PFSK-1 (cell line): ENCODE results near the gene GABRA4.

Experiments
- FOXP2 ChIP-seq: optimal IDR thresholded peaks from 2 replicates; pipeline ENCODE3; 2011; ENCODE audit warnings: borderline replicate concordance, control low read depth, inconsistent platforms; ENCODE audit not compliant: insufficient read depth; ENCODE audit errors: extremely low read length, extremely low read depth
- POLR2AphosphoS5 ChIP-seq: IDR thresholded peaks from 2 replicates; pipeline ENCODE4 v1.6.1; 2012; ENCODE audit warnings: low read depth, mild to moderate bottlenecking, control low read depth, low read length, moderate library complexity
- SIN3A ChIP-seq: IDR thresholded peaks from 2 replicates; pipeline ENCODE4 v1.6.1; 2012; ENCODE audit warnings: mild to moderate bottlenecking, low read length, moderate library complexity, borderline replicate concordance; ENCODE audit not compliant: insufficient read depth
- TAF1 ChIP-seq: IDR thresholded peaks from 2 replicates; pipeline ENCODE4 v1.6.1; 2012; ENCODE audit warnings: low read length, control low read depth, borderline replicate concordance; ENCODE audit not compliant: insufficient read depth
- TF ChIP-seq, protein P1 (sequence below), 2 experiments: IDR thresholded peaks; 2 replicates each; pipeline versions ENCODE4 v1.6.1 to v1.8.0; 2011 to 2012; ENCODE audit warnings: low read depth in 2 of 2, low read length in 2 of 2, control low read depth in 1 of 2, inconsistent platforms in 1 of 2, mild to moderate bottlenecking in 1 of 2, moderate library complexity in 1 of 2; ENCODE audit not compliant: insufficient read depth in 1 of 2

GABRA4 gene

DNA sequence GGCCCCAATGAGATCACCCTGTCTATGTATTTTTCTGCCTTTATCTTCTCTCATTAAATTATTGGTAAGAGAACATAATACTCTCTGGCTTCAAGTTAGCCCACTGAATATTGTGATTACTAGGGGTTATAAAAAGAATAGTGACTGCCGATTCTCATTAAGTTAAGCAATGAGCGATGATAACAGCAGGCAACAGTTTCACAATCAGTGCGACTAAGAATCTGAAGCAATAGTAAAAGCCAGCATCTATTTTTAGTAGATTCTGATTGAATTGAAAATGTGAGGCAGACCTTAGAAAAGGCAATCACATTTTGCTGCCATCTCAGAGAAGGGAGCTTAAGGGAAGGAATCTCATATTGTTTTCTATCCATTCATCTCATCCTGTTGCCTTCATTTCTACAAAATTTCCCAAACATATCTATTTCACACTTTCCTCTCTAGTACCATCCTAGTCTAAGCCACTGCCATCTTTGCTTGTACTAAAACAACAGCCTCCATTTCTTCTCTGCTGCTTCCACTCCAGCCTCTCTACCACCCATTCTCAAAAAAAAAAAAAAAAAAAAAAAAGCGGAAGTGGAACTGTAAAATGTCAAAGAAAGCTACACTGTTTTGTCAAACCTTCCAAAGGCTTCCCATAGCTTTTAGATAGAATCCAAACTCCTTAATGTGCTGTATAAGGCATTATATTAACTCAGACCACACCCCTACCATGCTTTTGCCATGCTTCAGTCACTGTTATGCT, 17.4 kb downstream of the GABRA4 start:
- TF ChIP-seq, protein P1, sequence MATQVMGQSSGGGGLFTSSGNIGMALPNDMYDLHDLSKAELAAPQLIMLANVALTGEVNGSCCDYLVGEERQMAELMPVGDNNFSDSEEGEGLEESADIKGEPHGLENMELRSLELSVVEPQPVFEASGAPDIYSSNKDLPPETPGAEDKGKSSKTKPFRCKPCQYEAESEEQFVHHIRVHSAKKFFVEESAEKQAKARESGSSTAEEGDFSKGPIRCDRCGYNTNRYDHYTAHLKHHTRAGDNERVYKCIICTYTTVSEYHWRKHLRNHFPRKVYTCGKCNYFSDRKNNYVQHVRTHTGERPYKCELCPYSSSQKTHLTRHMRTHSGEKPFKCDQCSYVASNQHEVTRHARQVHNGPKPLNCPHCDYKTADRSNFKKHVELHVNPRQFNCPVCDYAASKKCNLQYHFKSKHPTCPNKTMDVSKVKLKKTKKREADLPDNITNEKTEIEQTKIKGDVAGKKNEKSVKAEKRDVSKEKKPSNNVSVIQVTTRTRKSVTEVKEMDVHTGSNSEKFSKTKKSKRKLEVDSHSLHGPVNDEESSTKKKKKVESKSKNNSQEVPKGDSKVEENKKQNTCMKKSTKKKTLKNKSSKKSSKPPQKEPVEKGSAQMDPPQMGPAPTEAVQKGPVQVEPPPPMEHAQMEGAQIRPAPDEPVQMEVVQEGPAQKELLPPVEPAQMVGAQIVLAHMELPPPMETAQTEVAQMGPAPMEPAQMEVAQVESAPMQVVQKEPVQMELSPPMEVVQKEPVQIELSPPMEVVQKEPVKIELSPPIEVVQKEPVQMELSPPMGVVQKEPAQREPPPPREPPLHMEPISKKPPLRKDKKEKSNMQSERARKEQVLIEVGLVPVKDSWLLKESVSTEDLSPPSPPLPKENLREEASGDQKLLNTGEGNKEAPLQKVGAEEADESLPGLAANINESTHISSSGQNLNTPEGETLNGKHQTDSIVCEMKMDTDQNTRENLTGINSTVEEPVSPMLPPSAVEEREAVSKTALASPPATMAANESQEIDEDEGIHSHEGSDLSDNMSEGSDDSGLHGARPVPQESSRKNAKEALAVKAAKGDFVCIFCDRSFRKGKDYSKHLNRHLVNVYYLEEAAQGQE (IDR thresholded peaks at IDR 0.05; ENCODE audit: insufficient read depth in 1 of 2, low read depth in 2 of 2, low read length in 2 of 2): no peak
- TF ChIP-seq TAF1 (no peak), POLR2AphosphoS5 (no peak), FOXP2 (no peak), SIN3A (no peak)

DNA sequence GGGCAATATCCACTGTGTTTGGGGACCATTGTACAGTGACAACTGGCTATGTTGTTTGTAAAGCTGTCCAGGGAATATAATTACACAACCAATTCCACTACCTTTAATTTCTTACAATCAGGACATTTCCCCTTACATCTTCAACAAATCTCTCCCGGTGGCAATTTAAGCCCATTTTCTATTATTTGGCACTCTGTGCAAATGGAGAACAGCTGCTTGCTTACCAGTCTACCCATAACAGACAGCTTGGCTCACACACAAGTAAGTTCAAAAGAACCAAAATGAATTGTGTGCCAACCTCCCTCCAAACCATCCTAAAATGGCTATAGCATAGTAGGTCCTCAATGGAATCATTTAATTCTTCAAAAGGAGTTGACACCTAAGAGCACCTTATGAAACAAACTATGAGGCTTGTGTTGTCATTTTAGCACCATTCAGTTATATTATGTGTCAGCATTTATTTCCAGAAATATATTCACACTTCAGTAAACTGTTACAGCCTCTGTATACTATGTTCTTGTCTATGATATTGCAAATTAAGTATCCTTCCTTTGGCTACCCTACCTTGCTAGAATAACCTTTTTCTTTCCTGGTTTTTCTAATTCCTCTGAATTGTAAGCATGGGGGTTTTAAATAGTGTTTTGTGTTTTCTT, 18.4 kb downstream of the GABRA4 start:
- TF ChIP-seq TAF1 (no peak), FOXP2 (no peak), POLR2AphosphoS5 (no peak), SIN3A (no peak)
- TF ChIP-seq, protein P1 (IDR thresholded peaks at IDR 0.05; ENCODE audit: insufficient read depth in 1 of 2, low read depth in 2 of 2, low read length in 2 of 2): no peak

DNA sequence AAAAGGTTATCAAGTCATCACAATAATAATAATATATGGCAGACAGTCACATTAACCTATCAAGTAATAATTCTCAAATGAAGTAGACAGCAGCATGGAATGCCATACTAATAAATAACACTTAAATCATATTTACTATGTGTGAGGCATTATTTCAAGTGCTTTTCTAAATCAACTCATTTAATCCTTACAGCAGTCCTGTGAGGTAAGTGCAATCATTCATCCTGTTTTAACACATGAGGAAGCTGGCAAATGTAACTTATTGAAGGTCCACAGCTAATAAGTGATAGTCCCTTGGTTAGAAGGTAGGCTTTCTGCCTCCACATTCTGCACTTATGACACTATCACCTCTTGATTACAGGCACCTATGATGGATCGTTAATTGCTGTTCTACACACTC, 24.5 kb downstream of the GABRA4 start:
- TF ChIP-seq FOXP2: no peak
- TF ChIP-seq POLR2AphosphoS5: no peak
- no peak for TF ChIP-seq SIN3A
- no peak for TF ChIP-seq TAF1
- TF ChIP-seq, protein P1 (IDR thresholded peaks at IDR 0.05; ENCODE audit: insufficient read depth in 1 of 2, low read depth in 2 of 2, low read length in 2 of 2): no peak

DNA sequence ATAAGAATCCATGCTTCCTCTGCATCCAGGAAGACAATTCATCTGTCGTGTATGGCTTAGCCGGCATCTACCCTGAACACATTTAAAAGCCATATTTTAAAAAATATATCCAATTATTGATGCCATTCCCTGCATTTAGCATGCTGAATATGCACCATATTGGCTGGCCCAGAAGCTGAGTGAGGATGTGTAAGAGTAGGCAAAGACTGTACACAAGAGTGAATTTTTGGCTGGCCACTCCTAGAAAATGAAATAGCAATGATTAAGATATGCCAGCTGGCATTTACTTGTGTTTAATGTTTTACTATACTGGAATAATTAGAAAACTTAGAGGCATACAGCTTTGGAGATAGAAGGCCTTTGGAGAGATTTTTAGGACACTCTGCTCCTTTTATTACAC, 25.8 kb downstream of the GABRA4 start:
- no peak for TF ChIP-seq SIN3A
- TF ChIP-seq, protein P1 (IDR thresholded peaks at IDR 0.05; ENCODE audit: insufficient read depth in 1 of 2, low read depth in 2 of 2, low read length in 2 of 2): no peak
- no peak for TF ChIP-seq FOXP2
- no peak for TF ChIP-seq POLR2AphosphoS5
- no peak for TF ChIP-seq TAF1
